Ovary (tissue), 3 donors: ENCODE results near the gene EYA4.

ENCODE experiments used
- EP300 ChIP-seq: sonication (generic); formaldehyde crosslinking; IDR thresholded peaks from one replicate; pipeline ENCODE4 v1.6.1; 2017; ENCODE audit warnings: antibody characterized with exemption
- POLR2A ChIP-seq: fragments of 450-650 bp; IDR thresholded peaks from one replicate; pipeline ENCODE4 v1.6.1; 2017; ENCODE audit warnings: antibody characterized with exemption, mild to moderate bottlenecking, moderate library complexity
- TF ChIP-seq, protein P1 (sequence below), 3 donors: fragments of 450-650 bp in 2 of 3; fragments of 200-600 bp in 1 of 3; IDR thresholded peaks; one replicate each; pipeline versions ENCODE4 v1.5.1 to v1.8.0; 2016 to 2022; ENCODE audit warnings: antibody characterized with exemption in 3 of 3, mild to moderate bottlenecking in 1 of 3
- donor health status: DM: no; HTN: no; CAD: no.

DNA sequence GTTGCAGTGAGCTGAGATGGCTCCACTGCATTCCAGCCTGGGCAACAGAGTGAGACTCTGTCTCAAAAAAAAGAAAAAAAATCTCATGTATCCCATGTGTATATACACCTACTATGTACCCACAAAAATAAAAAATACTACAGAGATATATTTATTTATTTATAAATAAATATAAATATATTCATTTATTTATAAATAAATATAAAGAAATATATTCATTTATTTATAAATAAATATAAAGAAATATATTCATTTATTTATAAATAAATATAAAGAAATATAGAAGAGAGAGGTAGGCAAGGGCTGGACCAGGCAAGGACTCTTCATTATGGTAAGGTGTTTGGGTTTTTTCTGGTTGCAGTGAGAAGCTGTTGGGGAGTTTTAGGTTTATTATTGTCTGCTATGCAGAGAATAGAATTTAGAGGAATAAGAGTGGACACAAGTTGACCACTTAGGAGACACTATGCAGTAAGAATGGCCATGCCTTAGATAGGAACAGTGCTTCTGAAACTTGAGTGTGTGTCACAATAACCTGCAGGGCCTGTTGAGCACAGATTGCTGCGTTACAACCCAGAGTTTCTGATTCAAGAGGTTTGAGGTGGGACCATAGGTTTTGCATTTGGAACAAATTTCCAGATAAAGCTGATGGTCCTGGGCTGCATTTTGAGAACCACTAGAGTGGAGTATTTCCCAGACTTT, 254.2 kb downstream of the EYA4 start:
- TF ChIP-seq, protein P1, sequence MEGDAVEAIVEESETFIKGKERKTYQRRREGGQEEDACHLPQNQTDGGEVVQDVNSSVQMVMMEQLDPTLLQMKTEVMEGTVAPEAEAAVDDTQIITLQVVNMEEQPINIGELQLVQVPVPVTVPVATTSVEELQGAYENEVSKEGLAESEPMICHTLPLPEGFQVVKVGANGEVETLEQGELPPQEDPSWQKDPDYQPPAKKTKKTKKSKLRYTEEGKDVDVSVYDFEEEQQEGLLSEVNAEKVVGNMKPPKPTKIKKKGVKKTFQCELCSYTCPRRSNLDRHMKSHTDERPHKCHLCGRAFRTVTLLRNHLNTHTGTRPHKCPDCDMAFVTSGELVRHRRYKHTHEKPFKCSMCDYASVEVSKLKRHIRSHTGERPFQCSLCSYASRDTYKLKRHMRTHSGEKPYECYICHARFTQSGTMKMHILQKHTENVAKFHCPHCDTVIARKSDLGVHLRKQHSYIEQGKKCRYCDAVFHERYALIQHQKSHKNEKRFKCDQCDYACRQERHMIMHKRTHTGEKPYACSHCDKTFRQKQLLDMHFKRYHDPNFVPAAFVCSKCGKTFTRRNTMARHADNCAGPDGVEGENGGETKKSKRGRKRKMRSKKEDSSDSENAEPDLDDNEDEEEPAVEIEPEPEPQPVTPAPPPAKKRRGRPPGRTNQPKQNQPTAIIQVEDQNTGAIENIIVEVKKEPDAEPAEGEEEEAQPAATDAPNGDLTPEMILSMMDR (IDR thresholded peaks at IDR 0.05), result no peak
- TF ChIP-seq POLR2A, result no peak
- TF ChIP-seq EP300, result no peak
